Measurements from ENCODE around the gene STAT4. TPM values are rescaled to one million over a fixed set of nuclear protein-coding genes. Genes with fewer than 3 reads are reported as not detected.
A peak's percentile ranks its signal among the peaks of the same experiment; 100 is the strongest.

The STAT4 gene
- total RNA-seq (10 to 100 TPM in 1 of 2 donors, 1 to 10 TPM in 1; 4.6 to 11.5 TPM), polyA plus RNA-seq (1 to 10 TPM; 2.5 to 6.7 TPM)
- long read RNA-seq, donor 1: 0 reads
- long read RNA-seq, donor 2: 0 reads
- long read RNA-seq, donor 3: 0 reads
- long read RNA-seq, donor 4: 0 reads
- long read RNA-seq, donor 5: 0 reads

GRCh38 chr2:191150600-191151330 lies at the start of gene STAT4:
Gene STAT4 (minus strand): TSS chr2:191150994. CDS start chr2:191148203, 2,791 bp downstream.
- Histone ChIP-seq H3K4me1 (ENCODE audit: control insufficient read depth in 5 of 5, insufficient read depth in 5 of 5, low read length in 5 of 5) (peaks cover 0 to 32% (median 0%) of the 10 kb centered on the region in 5 donors), H3K9ac (ENCODE audit: insufficient read depth in 1 of 2, low read length in 2 of 2) (peak within 1 kb of the TSS; percentile 45 to 50), H3K27ac (ENCODE audit: low read depth in 1 of 2, low read length in 1 of 2) (peak within 1 kb of the TSS in 1 of 2 donors; percentile 70), H3K9me3 (ENCODE audit: control insufficient read depth in 4 of 4, insufficient read depth in 3 of 4, low read length in 3 of 4) (no peaks in the 10 kb centered on the region), H3K27me3 (ENCODE audit: control insufficient read depth in 3 of 3, insufficient read depth in 3 of 3, low read length in 2 of 3) (peaks cover 0 to 11% (median 0%) of the 10 kb centered on the region in 3 donors), H3K36me3 (ENCODE audit: control insufficient read depth in 4 of 4, insufficient read depth in 4 of 4, low read length in 4 of 4) (no peaks in the 10 kb centered on the region), H3K4me3 (peak within 1 kb of the TSS; percentile 37)
- no peak for TF ChIP-seq CTCF (IDR thresholded peaks at IDR 0.05; ENCODE audit: control extremely low read depth, extremely low read depth)
- 1 to 3% methylated on average over 33 of the region's 33 CpGs for WGBS, 2 donors
- DNase-seq (peak; percentile 59 to 72 (median 60)), ATAC-seq (ENCODE audit: insufficient read depth, low FRiP score) (peak; percentile 85)

GRCh38 chr2:191199929-191200512 lies 49.2 kb upstream of the STAT4 start:
- no peak for DNase-seq
- Histone ChIP-seq H3K36me3 (ENCODE audit: control insufficient read depth in 4 of 4, insufficient read depth in 4 of 4, low read length in 4 of 4) (peaks cover 0 to 2% (median 0%) of the 10 kb centered on the region in 4 donors), H3K27me3 (ENCODE audit: control insufficient read depth in 3 of 3, insufficient read depth in 3 of 3, low read length in 2 of 3) (no peaks in the 10 kb centered on the region), H3K4me1 (ENCODE audit: control insufficient read depth in 5 of 5, insufficient read depth in 5 of 5, low read length in 5 of 5) (peaks cover 0 to 15% (median 4%) of the 10 kb centered on the region in 5 donors), H3K9ac (ENCODE audit: insufficient read depth in 1 of 2, low read length in 2 of 2) (no peak overlapping the region), H3K27ac (ENCODE audit: low read depth in 1 of 2, low read length in 1 of 2) (no peak overlapping the region), H3K9me3 (ENCODE audit: control insufficient read depth in 4 of 4, insufficient read depth in 3 of 4, low read length in 3 of 4) (peaks cover 0 to 3% (median 0%) of the 10 kb centered on the region in 4 donors), H3K4me3 (no peak overlapping the region)
- WGBS, 2 donors: 97% methylated on average over 6 of the region's 6 CpGs
- no peak for ATAC-seq (ENCODE audit: insufficient read depth, low FRiP score)
- TF ChIP-seq CTCF (IDR thresholded peaks at IDR 0.05; ENCODE audit: control extremely low read depth, extremely low read depth): no peak

GRCh38 chr2:191198271-191198670 lies 47.5 kb upstream of the STAT4 start:
- DNase-seq: no peak
- no peak overlapping the region for H3K27ac ChIP-seq (ENCODE audit: low read depth in 1 of 2, low read length in 1 of 2)
- WGBS, 2 donors: 98 to 99% methylated on average over 4 of the region's 4 CpGs

More at GRCh38 chr2:191198271-191198670, 47.5 kb upstream of the STAT4 start:
- Histone ChIP-seq H3K9me3 (ENCODE audit: control insufficient read depth in 4 of 4, insufficient read depth in 3 of 4, low read length in 3 of 4) (peaks cover 0 to 3% (median 0%) of the 10 kb centered on the region in 4 donors), H3K27me3 (ENCODE audit: control insufficient read depth in 3 of 3, insufficient read depth in 3 of 3, low read length in 2 of 3) (no peaks in the 10 kb centered on the region), H3K9ac (ENCODE audit: insufficient read depth in 1 of 2, low read length in 2 of 2) (no peak overlapping the region), H3K36me3 (ENCODE audit: control insufficient read depth in 4 of 4, insufficient read depth in 4 of 4, low read length in 4 of 4) (no peaks in the 10 kb centered on the region), H3K4me1 (ENCODE audit: control insufficient read depth in 5 of 5, insufficient read depth in 5 of 5, low read length in 5 of 5) (peaks cover 0 to 15% (median 4%) of the 10 kb centered on the region in 5 donors), H3K4me3 (no peak overlapping the region)
- no peak for TF ChIP-seq CTCF (IDR thresholded peaks at IDR 0.05; ENCODE audit: control extremely low read depth, extremely low read depth)
- no peak for ATAC-seq (ENCODE audit: insufficient read depth, low FRiP score)
